Chondrocyte (in vitro differentiated cells): Measurements from ENCODE around the gene UVSSA. TPM values are rescaled to one million over a fixed set of nuclear protein-coding genes. Genes with fewer than 3 reads are reported as not detected.

Experiments
- DNase-seq: peaks from one replicate; pipeline ENCODE4 v3.0.0; 2021; ENCODE audit warnings: mixed read lengths, low spot score
- H3K27ac Mint-ChIP-seq: one replicate; pipeline ENCODE4 v1.8.0; 2021; ENCODE audit warnings: mild to moderate bottlenecking, moderate library complexity, mixed read lengths; ENCODE audit not compliant: unreplicated experiment
- H3K27me3 Mint-ChIP-seq: 2 replicates; pipeline ENCODE4 v1.8.0; 2021; ENCODE audit warnings: low read depth, mixed read lengths
- H3K36me3 Mint-ChIP-seq: 2 replicates; pipeline ENCODE4 v1.8.0; 2021; ENCODE audit warnings: low read depth, mixed read lengths
- H3K4me1 Mint-ChIP-seq: 2 replicates; pipeline ENCODE4 v1.8.0; 2021; ENCODE audit warnings: low read depth, mild to moderate bottlenecking, mixed read lengths
- H3K4me3 Mint-ChIP-seq: one replicate; pipeline ENCODE4 v1.8.0; 2021; ENCODE audit warnings: mild to moderate bottlenecking, moderate library complexity, mixed read lengths; ENCODE audit not compliant: unreplicated experiment
- H3K9me3 Mint-ChIP-seq: 2 replicates; pipeline ENCODE4 v1.8.0; 2021; ENCODE audit warnings: low read depth, mixed read lengths
- total RNA-seq: library from RNA; stranded (reverse); gene quantifications from 3 replicates; pipeline ENCODE4 v1.2.1, GENCODE V29; 2021
- TF ChIP-seq, protein P1 (sequence below): fragments of 200-600 bp; sonication (generic); IDR thresholded peaks from 2 replicates; pipeline ENCODE4 v1.5.0; 2021; ENCODE audit warnings: antibody characterized with exemption, mild to moderate bottlenecking, moderate library complexity

The UVSSA gene
- total RNA-seq, 1 donor from 2014 or later = 20.9 TPM

GRCh38 chr4:1362046-1362445 is 15.0 kb downstream of the UVSSA start:
- Mint-ChIP-seq H3K4me1 (no peaks in the 10 kb centered on the region), H3K36me3 (peaks cover 6% of the 10 kb centered on the region), H3K27ac (no peak overlapping the region), H3K4me3 (no peak overlapping the region), H3K9me3 (no peaks in the 10 kb centered on the region), H3K27me3 (no peaks in the 10 kb centered on the region)
- TF ChIP-seq, protein P1, sequence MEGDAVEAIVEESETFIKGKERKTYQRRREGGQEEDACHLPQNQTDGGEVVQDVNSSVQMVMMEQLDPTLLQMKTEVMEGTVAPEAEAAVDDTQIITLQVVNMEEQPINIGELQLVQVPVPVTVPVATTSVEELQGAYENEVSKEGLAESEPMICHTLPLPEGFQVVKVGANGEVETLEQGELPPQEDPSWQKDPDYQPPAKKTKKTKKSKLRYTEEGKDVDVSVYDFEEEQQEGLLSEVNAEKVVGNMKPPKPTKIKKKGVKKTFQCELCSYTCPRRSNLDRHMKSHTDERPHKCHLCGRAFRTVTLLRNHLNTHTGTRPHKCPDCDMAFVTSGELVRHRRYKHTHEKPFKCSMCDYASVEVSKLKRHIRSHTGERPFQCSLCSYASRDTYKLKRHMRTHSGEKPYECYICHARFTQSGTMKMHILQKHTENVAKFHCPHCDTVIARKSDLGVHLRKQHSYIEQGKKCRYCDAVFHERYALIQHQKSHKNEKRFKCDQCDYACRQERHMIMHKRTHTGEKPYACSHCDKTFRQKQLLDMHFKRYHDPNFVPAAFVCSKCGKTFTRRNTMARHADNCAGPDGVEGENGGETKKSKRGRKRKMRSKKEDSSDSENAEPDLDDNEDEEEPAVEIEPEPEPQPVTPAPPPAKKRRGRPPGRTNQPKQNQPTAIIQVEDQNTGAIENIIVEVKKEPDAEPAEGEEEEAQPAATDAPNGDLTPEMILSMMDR = no peak
- DNase-seq = no peak

DNA sequence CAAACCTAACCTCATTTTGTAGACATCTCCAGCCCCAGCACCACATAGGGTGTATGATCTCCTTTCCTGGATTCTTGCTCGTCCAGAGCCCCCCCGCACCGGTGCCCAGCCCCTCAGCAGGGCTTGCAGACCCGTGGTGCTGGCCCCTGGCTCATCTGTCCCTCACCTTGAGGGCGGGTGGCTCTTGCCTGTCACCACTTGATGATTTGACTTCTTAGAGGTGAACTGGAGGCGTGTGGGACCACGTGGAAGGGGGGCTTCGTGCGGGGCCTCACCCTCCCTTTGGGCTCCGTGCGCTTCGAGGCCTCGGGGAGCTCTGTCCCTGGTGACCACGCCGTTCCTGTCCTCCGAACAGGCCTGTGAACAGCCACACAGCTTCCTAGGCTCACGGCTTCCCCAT is 15.5 kb downstream of the UVSSA start:
- Mint-ChIP-seq H3K27ac (no peak overlapping the region), H3K36me3 (peaks cover 6% of the 10 kb centered on the region), H3K27me3 (no peaks in the 10 kb centered on the region), H3K9me3 (no peaks in the 10 kb centered on the region), H3K4me1 (no peaks in the 10 kb centered on the region), H3K4me3 (no peak overlapping the region)
- TF ChIP-seq, protein P1 = no peak
- no peak for DNase-seq

DNA sequence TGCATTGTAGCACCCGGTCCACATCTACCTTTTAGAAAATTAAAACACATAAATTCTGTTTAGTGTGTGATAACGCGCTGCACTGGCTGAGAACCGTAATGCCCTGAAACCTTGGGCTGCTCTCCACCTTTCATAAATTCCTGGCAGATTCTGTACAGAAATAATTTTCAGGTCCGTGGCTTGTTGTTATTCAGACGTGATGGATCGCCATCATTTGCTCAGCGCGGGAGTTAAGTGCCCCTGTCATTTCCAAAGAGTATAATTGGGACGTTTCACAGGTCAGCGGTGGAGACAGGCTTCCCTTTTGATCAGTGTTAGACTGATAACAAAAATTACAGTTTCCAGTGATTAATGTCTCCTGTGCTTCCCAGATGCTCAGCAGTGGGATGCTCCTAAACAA is 16.5 kb downstream of the UVSSA start:
- Mint-ChIP-seq H3K4me1 (no peaks in the 10 kb centered on the region), H3K27me3 (no peaks in the 10 kb centered on the region), H3K4me3 (no peak overlapping the region), H3K36me3 (peaks cover 4% of the 10 kb centered on the region), H3K27ac (no peak overlapping the region), H3K9me3 (no peaks in the 10 kb centered on the region)
- TF ChIP-seq, protein P1 = no peak
- DNase-seq = no peak

DNA sequence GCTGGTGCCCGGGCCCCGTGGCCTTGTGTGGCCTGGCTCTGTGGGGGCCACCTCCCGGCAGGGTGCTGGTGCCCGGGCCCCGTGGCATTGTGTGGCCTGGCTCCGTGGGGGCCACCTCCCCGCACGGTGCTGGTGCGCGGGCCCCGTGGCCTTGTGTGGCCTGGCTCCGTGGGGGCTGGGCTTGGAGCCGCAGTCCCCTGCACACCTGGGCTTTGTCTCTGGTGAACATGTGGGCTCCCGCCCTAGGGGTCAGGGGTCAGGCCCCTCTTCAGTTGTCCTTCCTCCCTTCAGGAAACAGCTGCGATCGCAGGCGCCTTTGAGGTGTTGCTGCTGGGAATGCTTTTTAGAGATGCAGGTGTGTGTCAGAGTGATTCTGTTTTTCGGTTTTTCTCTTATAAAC is 17.2 kb downstream of the UVSSA start:
- DNase-seq = peak; percentile 64
- TF ChIP-seq, protein P1 = no peak
- Mint-ChIP-seq H3K27ac (no peak overlapping the region), H3K4me1 (no peaks in the 10 kb centered on the region), H3K9me3 (no peaks in the 10 kb centered on the region), H3K27me3 (no peaks in the 10 kb centered on the region), H3K36me3 (peaks cover 1% of the 10 kb centered on the region), H3K4me3 (no peak overlapping the region)

GRCh38 chr4:1364748-1365147 is 17.7 kb downstream of the UVSSA start:
- H3K27me3 Mint-ChIP-seq = no peaks in the 10 kb centered on the region
- TF ChIP-seq, protein P1 = no peak
- H3K4me1 Mint-ChIP-seq = no peaks in the 10 kb centered on the region

More at GRCh38 chr4:1364748-1365147, 17.7 kb downstream of the UVSSA start:
- peak; percentile 75 for DNase-seq
- Mint-ChIP-seq H3K9me3 (no peaks in the 10 kb centered on the region), H3K36me3 (no peaks in the 10 kb centered on the region), H3K4me3 (no peak overlapping the region), H3K27ac (no peak overlapping the region)
